ENCODE measurements around the gene PDE6C. TPM values are rescaled to one million over a fixed set of nuclear protein-coding genes. Genes with fewer than 3 reads are reported as not detected.
A peak's percentile ranks its signal among the peaks of the same experiment; 100 is the strongest.

PDE6C gene
- total RNA-seq, 6 donors from 2014 or later = not detected

GRCh38 chr10:93570383-93570782 lies 42.0 kb upstream of the PDE6C start:
- H3K27me3 ChIP-seq = peaks cover 0 to 22% (median 8%) of the 10 kb centered on the region in 4 donors
- H3K36me3 ChIP-seq = no peaks in the 10 kb centered on the region
- peaks cover 8 to 39% (median 19%) of the 10 kb centered on the region in 4 donors for H3K4me1 ChIP-seq
- DNase-seq = no peak
- H3K27ac ChIP-seq = no peak overlapping the region
- no peaks in the 10 kb centered on the region for H3K9me3 ChIP-seq
- 58 to 66% methylated on average over 3 of the region's 3 CpGs for WGBS, 2 donors
- TF ChIP-seq POLR2AphosphoS5 (IDR thresholded peaks at IDR 0.05) (no peak), CTCF (IDR thresholded peaks at IDR 0.05) (no peak), POLR2A (IDR thresholded peaks at IDR 0.05) (no peak), EP300 (IDR thresholded peaks at IDR 0.05) (no peak)
- no peak overlapping the region for H3K4me3 ChIP-seq
- ATAC-seq (ENCODE audit: low FRiP score in 2 of 2) = no peak

- 47 to 68% methylated on average over 2 of the region's 2 CpGs for whole genome bisulfite sequencing, 2 donors
- no peak for TF ChIP-seq EP300 (IDR thresholded peaks at IDR 0.05)
- Histone ChIP-seq H3K27ac (peak overlapping the region in 1 of 4 donors; percentile 26), H3K36me3 (no peaks in the 10 kb centered on the region), H3K9me3 (no peaks in the 10 kb centered on the region), H3K4me3 (no peak overlapping the region), H3K4me1 (peaks cover 0 to 25% (median 6%) of the 10 kb centered on the region in 4 donors), H3K27me3 (peaks cover 0 to 8% (median 3%) of the 10 kb centered on the region in 4 donors)
- DNase-seq (no peak), ATAC-seq (ENCODE audit: low FRiP score in 2 of 2) (no peak)
These were observed 39.7 kb upstream of the PDE6C start for GRCh38 chr10:93572606-93573005.

- no peaks in the 10 kb centered on the region for H3K9me3 ChIP-seq
- WGBS, 2 donors = 35 to 41% methylated on average over 10 of the region's 10 CpGs
- ATAC-seq (ENCODE audit: low FRiP score in 2 of 2) = peak; percentile 35 to 71
These were observed 39.1 kb upstream of the PDE6C start for GRCh38 chr10:93573051-93573909.

GRCh38 chr10:93573924-93574323 lies 38.4 kb upstream of the PDE6C start:
- Histone ChIP-seq H3K27ac (no peak overlapping the region), H3K4me3 (no peak overlapping the region), H3K36me3 (no peaks in the 10 kb centered on the region), H3K4me1 (peaks cover 0 to 19% (median 6%) of the 10 kb centered on the region in 4 donors), H3K9me3 (no peaks in the 10 kb centered on the region), H3K27me3 (no peaks in the 10 kb centered on the region)
- no peak for ATAC-seq (ENCODE audit: low FRiP score in 2 of 2)
- no peak for TF ChIP-seq EP300 (IDR thresholded peaks at IDR 0.05)
- TF ChIP-seq CTCF (IDR thresholded peaks at IDR 0.05) = no peak
- TF ChIP-seq POLR2A (IDR thresholded peaks at IDR 0.05) = no peak
- no peak for TF ChIP-seq POLR2AphosphoS5 (IDR thresholded peaks at IDR 0.05)
- WGBS, 2 donors = 60 to 70% methylated on average over 3 of the region's 3 CpGs
- DNase-seq = no peak

More at GRCh38 chr10:93573051-93573909, 39.1 kb upstream of the PDE6C start:
- Histone ChIP-seq H3K27ac (peak overlapping the region in 1 of 4 donors; percentile 26), H3K4me1 (peaks cover 0 to 21% (median 6%) of the 10 kb centered on the region in 4 donors), H3K27me3 (peaks cover 0 to 2% (median 1%) of the 10 kb centered on the region in 4 donors), H3K4me3 (no peak overlapping the region), H3K36me3 (no peaks in the 10 kb centered on the region)
- DNase-seq = peak in 1 of 2 donors; percentile 49
- TF ChIP-seq POLR2A (IDR thresholded peaks at IDR 0.05) (no peak), POLR2AphosphoS5 (IDR thresholded peaks at IDR 0.05) (no peak), CTCF (IDR thresholded peaks at IDR 0.05) (no peak), EP300 (IDR thresholded peaks at IDR 0.05) (no peak)

GRCh38 chr10:93576888-93577287 lies 35.4 kb upstream of the PDE6C start:
- peaks cover 0 to 19% (median 6%) of the 10 kb centered on the region in 4 donors for H3K4me1 ChIP-seq
- H3K27me3 ChIP-seq = no peaks in the 10 kb centered on the region
- ATAC-seq (ENCODE audit: low FRiP score in 2 of 2) (no peak), DNase-seq (no peak)
- H3K9me3 ChIP-seq = no peaks in the 10 kb centered on the region
- no peak overlapping the region for H3K4me3 ChIP-seq
- TF ChIP-seq CTCF (IDR thresholded peaks at IDR 0.05) (no peak), EP300 (IDR thresholded peaks at IDR 0.05) (no peak), POLR2A (IDR thresholded peaks at IDR 0.05) (no peak), POLR2AphosphoS5 (IDR thresholded peaks at IDR 0.05) (no peak)
- WGBS, 2 donors = 66 to 76% methylated on average over 3 of the region's 3 CpGs
- H3K36me3 ChIP-seq = no peaks in the 10 kb centered on the region
- no peak overlapping the region for H3K27ac ChIP-seq
